ENCODE results near the gene AUTS2. TPM values are rescaled to one million over a fixed set of nuclear protein-coding genes. Genes with fewer than 3 reads are reported as not detected.

Gene AUTS2
- total and polyA plus RNA-seq, 2 of the 8 experiments (the other 6 are each of a cell fraction or from before 2014, with no cell fraction given), result 25.9 to 101 TPM

GRCh38 chr7:69608878-69609277 lies 10.6 kb downstream of the AUTS2 start:
- Histone ChIP-seq H2BK20ac (ENCODE audit: low read length) (no peak overlapping the region), H2AK5ac (ENCODE audit: low read depth, low read length) (no peak overlapping the region), H3K4me3 (ENCODE audit: extremely low read depth in 1 of 4, insufficient read depth in 2 of 4, low read depth in 3 of 4, low read length in 4 of 4) (no peak overlapping the region), H4K20me1 (replicated peaks in 1 of 2; ENCODE audit: control insufficient read depth in 1 of 2, insufficient read depth in 2 of 2, low read length in 2 of 2) (peaks cover 37 to 39% of the 10 kb centered on the region in 2 experiments), H3K23me2 (ENCODE audit: low read depth, low read length) (no peaks in the 10 kb centered on the region), H2BK5ac (ENCODE audit: low read depth, low read length) (no peak overlapping the region), H4K91ac (replicated peaks; ENCODE audit: insufficient read length, low read length) (no peak overlapping the region), H2BK15ac (ENCODE audit: low read length) (no peak overlapping the region), H3K27ac (ENCODE audit: low read depth, low read length) (no peak overlapping the region), H3K4ac (replicated peaks; ENCODE audit: insufficient read length, low read depth, low read length) (no peak overlapping the region), H4K8ac (ENCODE audit: extremely low read depth, insufficient read depth, low read length) (no peak overlapping the region), H2BK12ac (ENCODE audit: low read depth, low read length) (no peak overlapping the region), H3K18ac (ENCODE audit: extremely low read depth, low read length) (no peak overlapping the region), H3K79me1 (ENCODE audit: low read depth, low read length) (peaks cover 2% of the 10 kb centered on the region; the same call in 1 of the 2 replicates), H3K56ac (replicated peaks; ENCODE audit: insufficient read length, low read depth, low read length) (no peak overlapping the region), H3K79me2 (ENCODE audit: control insufficient read depth in 1 of 2, insufficient read depth in 2 of 2, low read length in 2 of 2) (no peaks in the 10 kb centered on the region), H4K5ac (ENCODE audit: insufficient read length, low read depth, low read length) (no peak overlapping the region), H3K27me3 (replicated peaks in 1 of 4; ENCODE audit: control insufficient read depth in 3 of 4, extremely low read depth in 1 of 4, insufficient read depth in 3 of 4, low read length in 3 of 4) (peaks cover 83 to 97% (median 92%) of the 10 kb centered on the region in 4 experiments), H3K4me2 (ENCODE audit: insufficient read depth in 1 of 2, low read depth in 2 of 2, low read length in 2 of 2) (no peak overlapping the region), H3K4me1 (replicated peaks in 1 of 4; ENCODE audit: control insufficient read depth in 3 of 4, insufficient read depth in 4 of 4, low read length in 3 of 4) (peaks cover 0 to 7% (median 3%) of the 10 kb centered on the region in 4 experiments; a peak in 2 of 7 replicates), H3K23ac (ENCODE audit: insufficient read length) (no peak overlapping the region), H3K9ac (replicated peaks in 1 of 4; ENCODE audit: extremely low read depth in 1 of 4, low read depth in 3 of 4, low read length in 3 of 4) (no peak overlapping the region), H2BK120ac (replicated peaks; ENCODE audit: low read depth, low read length) (no peak overlapping the region), H3K9me3 (ENCODE audit: insufficient read depth in 2 of 2, low read depth in 1 of 2, low read length in 1 of 2) (no peaks in the 10 kb centered on the region), H3K14ac (ENCODE audit: insufficient read length) (no peak overlapping the region), H2AFZ (ENCODE audit: low read length) (no peak overlapping the region), H3K36me3 (ENCODE audit: control insufficient read depth in 2 of 4, insufficient read depth in 4 of 4, low read length in 3 of 4) (no peaks in the 10 kb centered on the region; a peak in 1 of 8 replicates)
- peak; percentile 99 for FAIRE-seq
- 0% methylated on average over 1 of the region's 1 CpG; no CpG with 5 or more reads in 1 of the 2 experiments for WGBS, 2 experiments (ENCODE audit: extremely low coverage in 1 of 2, insufficient coverage in 1 of 2, insufficient read length in 1 of 2, insufficient replicate concordance in 2 of 2, low coverage in 1 of 2, low lambda C conversion rate in 2 of 2, missing lambda C conversion rate in 1 of 2)
- CTCF ChIA-PET (ENCODE audit: partially characterized antibody), result no interaction called here
- DNase-seq (ENCODE audit: low read depth in 1 of 2, low spot score in 2 of 2), result no peak
- POLR2A ChIA-PET (ENCODE audit: partially characterized antibody), result no interaction called here
- no peak for TF ChIP-seq RBBP5 (IDR thresholded peaks at IDR 0.05; ENCODE audit: borderline replicate concordance, low read depth, low read length)
- TF ChIP-seq SIX5 (IDR thresholded peaks at IDR 0.05; ENCODE audit: low read depth, low read length), result no peak
- TF ChIP-seq ATF3 (IDR thresholded peaks at IDR 0.05; ENCODE audit: insufficient read depth, low read depth, low read length), result no peak
- TF ChIP-seq POU5F1 (IDR thresholded peaks at IDR 0.05; ENCODE audit: low read depth, low read length), result peak; percentile 46; the same call in 1 of the 2 replicates
- TF ChIP-seq SP2 (IDR thresholded peaks at IDR 0.05; ENCODE audit: low read length), result no peak
- TF ChIP-seq GABPA (IDR thresholded peaks at IDR 0.05; ENCODE audit: borderline replicate concordance, insufficient read depth, low read length), result no peak
- TF ChIP-seq NRF1 (IDR thresholded peaks at IDR 0.05; ENCODE audit: low read depth, low read length), result no peak
- TF ChIP-seq TBP (IDR thresholded peaks at IDR 0.05; ENCODE audit: low read depth, low read length), result no peak
- TF ChIP-seq SIRT6 (IDR thresholded peaks at IDR 0.05; ENCODE audit: low read length), result no peak
- TF ChIP-seq EP300 (IDR thresholded peaks at IDR 0.05; ENCODE audit: borderline replicate concordance in 1 of 2, low read depth in 2 of 2, low read length in 2 of 2), result peak in 1 of 2 experiments; percentile 79; a peak in 1 of 3 replicates
- no peak for TF ChIP-seq FOSL1 (IDR thresholded peaks at IDR 0.05; ENCODE audit: insufficient read depth, low read depth, low read length)
- no peak for TF ChIP-seq JUND (IDR thresholded peaks at IDR 0.05; ENCODE audit: low read length)
- no peak for TF ChIP-seq CHD1 (IDR thresholded peaks at IDR 0.05; ENCODE audit: low read depth, low read length)
- TF ChIP-seq KDM5A (IDR thresholded peaks at IDR 0.05; ENCODE audit: low read length), result no peak
- no peak for TF ChIP-seq CBX5 (IDR thresholded peaks at IDR 0.05; ENCODE audit: low read depth, low read length)
